ENCODE results near the gene PAK4. TPM values are rescaled to one million over a fixed set of nuclear protein-coding genes. Genes with fewer than 3 reads are reported as not detected.
A peak's percentile ranks its signal among the peaks of the same experiment; 100 is the strongest.

Gene PAK4
- total RNA-seq, 3 donors from 2014 or later (not counting 1 experiment from before 2014, with no cell fraction given) = 6.7 to 13.4 (median 11.8) TPM

- ATAC-seq (no peak), DNase-seq (no peak)
- no peaks in the 10 kb centered on the region for H3K27me3 Mint-ChIP-seq (ENCODE audit: low read depth in 2 of 2)
- H3K27me3 ChIP-seq (ENCODE audit: control insufficient read depth, insufficient read depth, low read length) = no peaks in the 10 kb centered on the region
- intact Hi-C loops (cut with micrococcal nuclease) = no loop called here
- no peak for TF ChIP-seq CTCF (IDR thresholded peaks at IDR 0.05)
- no peaks in the 10 kb centered on the region for H3K9me3 ChIP-seq (ENCODE audit: control insufficient read depth, insufficient read depth, low read length)
- H3K36me3 ChIP-seq (ENCODE audit: control insufficient read depth, insufficient read depth, low read length) = no peaks in the 10 kb centered on the region
- H3K4me1 ChIP-seq (ENCODE audit: control insufficient read depth, insufficient read depth, low read length) = peaks cover 25% of the 10 kb centered on the region
- H3K4me1 Mint-ChIP-seq = peaks cover 25 to 50% of the 10 kb centered on the region in 2 donors
- no peak overlapping the region for H3K4me3 Mint-ChIP-seq
- no peaks in the 10 kb centered on the region for H3K9me3 Mint-ChIP-seq
- no peaks in the 10 kb centered on the region for H3K36me3 Mint-ChIP-seq
- no peak overlapping the region for H3K4me3 ChIP-seq (ENCODE audit: low read length)
- H3K27ac Mint-ChIP-seq = peak overlapping the region in 1 of 2 donors; percentile 100
- 96% methylated on average over 11 of the region's 11 CpGs for WGBS (ENCODE audit: insufficient coverage)
- no peak overlapping the region for H3K27ac ChIP-seq (ENCODE audit: low read length)
Measured at GRCh38 chr19:39129116-39129515, 3.5 kb downstream of the PAK4 start.

- DNase-seq (no peak), ATAC-seq (no peak)
- TF ChIP-seq CTCF (IDR thresholded peaks at IDR 0.05) = no peak
- no peaks in the 10 kb centered on the region for H3K9me3 ChIP-seq (ENCODE audit: control insufficient read depth, insufficient read depth, low read length)
- peaks cover 15% of the 10 kb centered on the region for H3K4me1 ChIP-seq (ENCODE audit: control insufficient read depth, insufficient read depth, low read length)
- 88% methylated on average over 21 of the region's 22 CpGs for WGBS (ENCODE audit: insufficient coverage)
- Mint-ChIP-seq H3K4me1 (peaks cover 19 to 43% of the 10 kb centered on the region in 2 donors), H3K36me3 (no peaks in the 10 kb centered on the region), H3K4me3 (no peak overlapping the region), H3K27me3 (ENCODE audit: low read depth in 2 of 2) (no peaks in the 10 kb centered on the region), H3K27ac (peak overlapping the region in 1 of 2 donors; percentile 31), H3K9me3 (no peaks in the 10 kb centered on the region)
- no peaks in the 10 kb centered on the region for H3K36me3 ChIP-seq (ENCODE audit: control insufficient read depth, insufficient read depth, low read length)
- no peaks in the 10 kb centered on the region for H3K27me3 ChIP-seq (ENCODE audit: control insufficient read depth, insufficient read depth, low read length)
- intact Hi-C loops (cut with micrococcal nuclease) = no loop called here
- H3K27ac ChIP-seq (ENCODE audit: low read length) = no peak overlapping the region
- H3K4me3 ChIP-seq (ENCODE audit: low read length) = no peak overlapping the region
Measured at GRCh38 chr19:39130337-39131254, 5.0 kb downstream of the PAK4 start.

GRCh38 chr19:39131255-39131755 is 5.7 kb downstream of the PAK4 start:
- H3K36me3 Mint-ChIP-seq = no peaks in the 10 kb centered on the region
- Histone ChIP-seq H3K27ac (ENCODE audit: low read length) (no peak overlapping the region), H3K4me3 (ENCODE audit: low read length) (no peak overlapping the region), H3K9me3 (ENCODE audit: control insufficient read depth, insufficient read depth, low read length) (no peaks in the 10 kb centered on the region), H3K27me3 (ENCODE audit: control insufficient read depth, insufficient read depth, low read length) (no peaks in the 10 kb centered on the region), H3K36me3 (ENCODE audit: control insufficient read depth, insufficient read depth, low read length) (no peaks in the 10 kb centered on the region), H3K4me1 (ENCODE audit: control insufficient read depth, insufficient read depth, low read length) (peaks cover 10% of the 10 kb centered on the region)
- ATAC-seq = no peak
- no peak for TF ChIP-seq CTCF (IDR thresholded peaks at IDR 0.05)
- H3K9me3 Mint-ChIP-seq = no peaks in the 10 kb centered on the region
- DNase-seq = no peak
- WGBS (ENCODE audit: insufficient coverage) = 55% methylated on average over 17 of the region's 18 CpGs
- no peaks in the 10 kb centered on the region for H3K27me3 Mint-ChIP-seq (ENCODE audit: low read depth in 2 of 2)
- H3K27ac Mint-ChIP-seq = peak overlapping the region in 1 of 2 donors; percentile 31
- no peak overlapping the region for H3K4me3 Mint-ChIP-seq
- H3K4me1 Mint-ChIP-seq = peaks cover 14 to 45% of the 10 kb centered on the region in 2 donors
- intact Hi-C loops (cut with micrococcal nuclease) = no loop called here
